ENCODE measurements around the gene BMERB1.
"Not testable (repeated sequence)": the region's sequence is repeated elsewhere in the genome, so short reads cannot be mapped to it uniquely, and the experiment has no call there.

The BMERB1 gene

DNA sequence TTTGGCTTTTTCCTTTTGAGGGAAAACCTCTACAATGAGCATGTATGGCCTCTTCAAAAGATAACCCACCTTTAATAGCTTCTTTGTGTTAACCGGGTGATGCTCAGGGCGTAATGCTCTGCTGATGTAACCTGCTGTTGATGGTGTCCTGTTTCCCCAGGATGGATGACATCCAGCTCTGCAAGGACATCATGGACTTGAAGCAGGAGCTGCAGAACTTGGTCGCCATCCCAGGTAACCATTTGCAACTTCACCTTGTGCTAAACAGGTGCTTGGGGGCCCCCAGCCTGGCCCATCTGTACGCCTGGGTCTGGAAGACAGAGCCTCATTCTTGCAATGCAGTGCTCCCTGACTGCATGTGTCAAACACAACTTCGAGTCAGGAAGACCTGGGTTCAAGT is 133.4 kb downstream of the BMERB1 start:
- FAIRE-seq: no peak

DNA sequence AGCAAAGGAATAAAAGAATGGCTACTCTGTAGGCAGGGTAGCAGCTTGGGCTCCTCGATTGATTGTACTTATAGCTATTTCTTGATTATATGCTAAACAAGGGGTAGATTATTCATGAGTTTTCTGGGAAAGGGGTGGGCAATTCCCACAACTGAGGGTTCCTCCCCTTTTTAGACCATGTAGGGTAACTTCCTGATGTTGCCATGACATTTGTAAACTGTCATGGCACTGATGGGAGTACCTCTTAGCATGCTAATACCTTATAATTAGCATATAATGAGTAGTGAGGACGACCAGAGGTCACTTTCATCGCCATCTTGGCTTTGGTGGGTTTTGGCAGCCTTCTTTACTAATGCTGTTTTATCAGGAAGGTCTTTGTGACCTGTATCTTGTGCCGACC is 136.3 kb downstream of the BMERB1 start:
- not testable (repeated sequence) for FAIRE-seq

DNA sequence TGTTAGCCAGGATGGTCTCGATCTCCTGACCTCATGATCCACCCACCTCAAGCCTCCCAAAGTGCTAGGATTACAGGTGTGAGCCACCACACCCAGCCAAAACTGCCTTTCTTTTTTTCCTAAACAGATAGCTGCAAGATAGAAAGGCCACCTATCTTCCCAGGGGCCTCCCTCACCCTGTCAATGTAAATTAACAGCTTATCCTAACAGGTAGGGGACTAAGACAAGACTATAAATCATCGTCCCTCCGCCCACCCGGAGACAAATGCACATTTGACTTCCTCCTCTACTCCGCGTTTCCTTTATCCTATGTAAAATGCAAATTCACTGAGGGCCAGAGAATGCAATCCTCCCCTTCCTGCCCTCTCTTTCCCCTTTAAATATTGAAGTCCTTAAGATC is 137.2 kb downstream of the BMERB1 start:
- FAIRE-seq: no peak

DNA sequence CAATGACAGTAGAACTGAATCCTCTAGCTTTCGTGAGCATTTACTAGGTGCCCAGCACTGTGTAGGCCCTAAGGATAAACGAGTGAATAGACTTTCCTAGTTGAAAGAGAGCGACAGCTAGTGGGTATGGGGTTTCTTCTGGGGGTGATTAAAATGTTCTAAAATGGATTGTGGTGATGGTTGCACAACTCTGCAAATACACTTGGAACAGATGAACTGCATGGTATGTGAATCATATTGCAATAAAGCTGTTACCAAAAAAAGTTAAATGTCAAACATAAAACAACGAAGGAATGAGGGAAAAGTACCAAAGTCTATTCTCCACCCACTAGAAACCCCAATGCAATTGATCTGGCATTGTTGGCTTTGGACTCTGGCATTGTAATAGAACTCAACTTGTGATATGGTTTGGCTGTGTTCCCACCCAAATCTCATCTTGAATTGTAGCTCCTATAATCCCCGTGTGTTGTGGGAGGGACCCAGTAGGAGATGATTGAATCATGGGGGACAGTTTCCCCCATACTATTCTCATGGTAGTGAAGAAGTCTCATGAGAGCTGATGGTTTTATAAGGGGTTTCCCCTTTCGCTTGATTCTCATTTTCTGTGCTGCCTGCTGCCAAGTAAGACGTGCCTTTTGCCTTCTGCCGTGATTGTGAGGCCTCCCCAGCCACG is 138.1 kb downstream of the BMERB1 start:
- FAIRE-seq: no peak

DNA sequence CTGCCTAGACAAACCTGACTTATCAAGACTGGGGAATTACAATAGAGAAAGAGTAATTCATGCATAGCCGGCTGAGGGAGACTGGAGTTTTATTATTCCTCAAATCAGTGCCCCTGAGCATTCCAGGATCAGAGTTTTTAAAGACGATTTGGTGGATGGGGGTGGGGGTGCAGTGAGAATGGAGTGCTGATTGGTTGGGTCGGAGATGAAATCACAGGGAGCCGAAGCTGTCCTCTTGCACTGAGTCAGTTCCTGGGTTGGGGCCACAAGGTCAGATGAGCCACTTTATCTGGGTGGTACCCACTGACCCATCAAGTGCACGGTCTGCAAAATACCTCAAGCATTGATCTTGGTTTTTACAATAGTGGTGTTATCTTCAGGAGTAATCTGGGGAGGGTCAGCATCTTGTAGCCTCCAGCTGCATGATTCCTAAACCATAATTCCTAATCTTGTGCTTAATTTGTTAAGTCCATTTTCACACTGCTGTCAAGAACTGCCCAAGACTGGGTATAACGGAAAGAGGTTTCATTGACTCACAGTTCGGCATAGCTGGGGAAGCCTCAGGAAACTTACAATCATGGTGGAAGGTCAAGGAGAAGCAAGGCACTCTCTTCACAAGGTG is 139.0 kb downstream of the BMERB1 start:
- FAIRE-seq: no peak

DNA sequence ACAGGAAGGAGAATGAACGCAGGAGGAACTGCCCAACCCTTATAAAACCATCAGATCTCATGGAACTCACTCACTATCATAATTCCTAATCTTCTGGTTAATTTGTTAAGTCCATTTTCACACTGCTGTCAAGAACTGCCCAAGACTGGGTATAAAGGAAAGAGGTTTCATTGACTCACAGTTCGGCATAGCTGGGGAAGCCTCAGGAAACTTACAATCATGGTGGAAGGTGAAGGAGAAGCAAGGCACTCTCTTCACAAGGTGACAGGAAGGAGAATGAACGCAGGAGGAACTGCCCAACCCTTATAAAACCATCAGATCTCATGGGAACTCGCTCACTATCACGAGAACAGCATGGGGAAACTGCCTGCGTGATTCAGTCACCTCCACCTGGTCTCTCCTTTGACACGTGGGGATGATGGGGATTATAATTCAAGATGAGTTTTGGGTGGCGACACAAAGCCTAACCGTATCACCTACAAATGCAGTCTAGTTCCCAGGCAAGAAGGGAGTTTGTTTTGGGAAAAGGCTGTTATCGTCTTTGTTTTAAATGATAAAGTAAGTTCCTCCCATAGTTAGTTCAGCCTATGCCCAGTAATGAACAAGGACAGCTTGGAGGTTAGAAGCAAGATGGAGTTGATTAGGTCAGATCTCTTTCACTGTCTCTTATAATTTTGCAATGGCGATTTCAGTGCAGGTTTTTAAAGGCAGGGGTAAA is 139.7 kb downstream of the BMERB1 start:
- FAIRE-seq: not testable (repeated sequence)

DNA sequence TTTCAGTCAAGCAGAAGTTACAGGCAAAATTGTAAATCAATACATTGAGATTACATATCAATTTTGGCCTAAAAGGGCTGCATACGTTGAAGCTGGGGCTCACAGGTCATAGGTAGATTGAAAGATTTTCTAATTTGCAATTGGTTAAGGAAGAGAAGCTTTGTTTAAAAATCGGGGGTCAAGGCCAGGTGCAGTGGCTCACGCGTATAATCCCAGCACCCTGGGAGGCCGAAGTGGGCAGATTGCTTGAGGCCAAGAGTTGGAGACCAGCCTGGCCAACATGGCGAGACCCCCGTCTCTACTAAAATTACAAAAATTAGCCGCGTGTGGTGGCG is 140.2 kb downstream of the BMERB1 start:
- no peak for FAIRE-seq

DNA sequence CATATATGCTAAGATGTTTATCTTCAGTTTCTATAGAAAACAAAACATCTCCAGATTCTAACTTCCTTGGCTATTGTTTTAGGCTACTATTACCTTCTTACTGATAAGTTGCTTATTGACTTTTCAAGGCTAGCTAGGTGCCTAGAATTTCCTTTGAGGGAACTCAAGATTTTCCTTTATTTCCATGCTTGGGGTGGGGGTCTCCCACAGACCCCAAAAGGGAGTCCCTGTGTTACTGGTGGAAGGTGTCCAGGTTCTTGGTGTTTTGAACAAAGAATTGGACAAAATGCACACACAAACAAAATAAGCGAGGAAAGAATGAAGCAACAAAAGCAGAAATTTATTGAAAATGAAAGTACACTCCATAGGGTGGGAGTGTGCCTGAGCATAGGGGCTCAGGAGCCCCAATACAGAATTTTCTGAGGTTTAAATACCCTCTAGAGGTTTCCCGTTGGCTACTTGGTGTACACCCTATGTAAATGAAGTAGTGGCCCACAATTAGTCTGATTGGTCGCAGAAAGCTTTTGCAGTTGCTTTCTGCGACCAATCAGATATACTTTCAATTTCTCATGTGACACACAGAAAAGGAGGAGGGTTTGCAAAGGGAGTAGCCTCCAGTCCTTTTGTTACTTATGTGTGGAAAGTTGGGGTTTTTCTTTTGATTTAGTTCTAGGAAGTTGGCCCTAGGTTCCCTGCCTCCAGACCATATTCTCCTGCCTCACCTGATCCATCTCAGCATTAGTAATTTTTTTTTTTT is 141.1 kb downstream of the BMERB1 start:
- no peak for FAIRE-seq

DNA sequence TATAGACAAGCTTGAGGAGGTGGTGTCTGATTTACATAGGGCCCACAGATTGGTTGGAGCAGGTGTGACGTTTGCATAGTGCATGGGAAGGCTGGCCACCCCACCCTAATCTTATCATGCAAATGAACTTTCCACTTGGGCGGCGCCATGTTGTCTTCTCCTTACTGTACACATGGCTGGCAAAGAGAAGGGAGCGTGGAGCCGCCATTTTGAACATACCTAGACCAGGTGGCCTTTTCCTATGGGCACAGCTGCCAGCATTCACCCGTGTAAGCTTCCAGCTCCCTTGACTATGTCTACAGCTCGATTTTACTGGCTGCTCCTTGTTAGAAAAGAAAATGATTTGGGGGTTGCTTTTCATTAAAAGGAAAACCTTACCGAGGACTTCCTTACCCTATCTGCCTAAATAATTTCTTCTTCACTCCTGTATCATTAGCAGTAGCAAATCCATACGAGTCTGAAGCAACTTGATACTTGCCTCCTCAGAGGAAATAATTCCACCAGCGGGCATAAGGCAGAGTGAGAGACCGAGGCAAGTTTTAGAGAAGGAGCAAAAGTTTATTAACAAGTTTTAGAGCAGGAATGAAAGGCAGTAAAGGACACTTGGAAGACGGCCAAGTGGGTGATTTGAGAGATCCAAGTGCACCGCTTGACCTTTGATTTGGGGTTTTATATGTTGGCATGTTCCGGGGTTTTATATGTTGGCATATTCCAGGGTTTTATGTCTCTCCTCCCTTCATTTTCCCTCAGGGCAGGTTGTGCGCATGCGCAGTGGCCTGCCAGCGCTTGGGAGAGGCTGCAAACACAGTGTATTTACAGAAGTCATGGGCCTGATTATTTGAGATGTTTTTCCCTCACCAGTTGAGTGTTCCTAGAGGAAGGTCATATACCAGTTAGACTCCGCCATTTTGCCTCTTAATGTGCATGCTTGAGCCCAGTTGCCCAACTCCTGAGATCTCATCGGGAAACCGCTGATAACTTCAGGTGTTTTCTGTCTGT is 142.9 kb downstream of the BMERB1 start:
- no peak for FAIRE-seq

DNA sequence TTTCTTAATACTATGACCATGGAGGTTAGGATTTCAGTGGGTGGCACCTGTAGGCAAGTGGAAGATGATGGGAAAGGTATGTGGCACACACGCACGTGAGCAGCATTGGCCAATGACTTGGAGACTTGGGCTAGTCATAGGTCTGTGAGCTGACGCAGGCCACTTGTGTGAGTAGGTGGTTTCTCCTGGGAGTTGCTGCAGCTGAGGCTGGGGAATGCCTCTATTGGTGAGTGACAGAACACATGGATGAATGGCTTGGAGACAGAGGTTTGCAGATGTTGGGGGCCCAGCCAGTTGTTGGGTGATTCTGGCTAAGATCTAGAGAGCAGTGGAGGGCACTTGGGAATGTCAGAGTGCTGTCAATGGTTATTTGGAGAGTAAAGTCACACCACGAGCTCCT is 144.4 kb downstream of the BMERB1 start:
- FAIRE-seq: no peak

DNA sequence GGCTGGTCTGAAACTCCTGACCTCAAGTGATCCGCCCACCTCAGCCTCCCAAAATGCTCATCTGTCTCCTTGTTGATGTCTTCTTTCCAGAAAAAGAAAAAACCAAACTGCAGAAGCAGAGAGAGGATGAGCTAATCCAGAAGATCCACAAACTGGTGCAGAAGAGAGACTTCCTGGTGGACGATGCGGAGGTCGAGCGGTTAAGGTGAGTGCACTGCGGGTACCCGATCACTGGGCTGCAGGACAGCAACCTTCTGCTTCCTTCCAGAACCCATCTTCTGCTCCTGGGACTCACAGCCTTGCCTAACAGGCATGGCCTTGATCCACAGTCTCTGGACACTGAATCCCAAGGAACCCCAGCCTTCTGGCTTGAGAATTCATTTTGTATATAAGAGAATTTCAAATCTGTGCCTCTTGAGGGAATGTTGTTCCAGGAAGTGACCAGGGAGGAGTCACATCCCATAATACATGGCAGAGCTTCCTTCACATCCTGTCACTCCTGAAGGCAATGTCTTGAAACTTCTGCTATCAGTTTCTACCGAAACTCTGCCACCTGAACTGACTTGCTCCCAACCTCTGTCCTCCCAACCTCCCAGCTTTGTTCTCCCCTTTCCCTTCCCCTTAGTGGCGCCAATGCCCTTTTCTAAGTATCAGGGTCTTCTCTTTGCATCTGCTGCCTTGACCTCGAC is 146.9 kb downstream of the BMERB1 start:
- no peak for FAIRE-seq

DNA sequence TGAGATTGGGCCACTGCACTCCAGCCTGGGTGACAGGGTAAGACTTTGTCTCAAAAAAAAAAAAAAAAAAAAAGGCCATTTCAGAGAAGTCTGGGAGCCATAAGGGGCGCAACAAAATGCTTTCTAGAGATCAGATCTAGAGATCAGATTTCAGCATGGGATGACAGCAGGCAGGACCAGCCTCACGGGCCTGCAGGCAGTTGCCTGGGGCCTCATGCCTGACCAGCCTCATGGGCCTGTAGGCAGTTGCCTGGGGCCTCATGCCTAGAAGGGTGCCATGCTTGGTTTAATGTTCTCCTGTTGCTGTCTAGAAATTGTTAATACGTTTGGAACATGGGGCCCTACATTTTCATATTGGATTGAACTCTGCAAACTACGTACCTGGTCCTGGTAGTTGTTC is 149.1 kb downstream of the BMERB1 start:
- FAIRE-seq: no peak

DNA sequence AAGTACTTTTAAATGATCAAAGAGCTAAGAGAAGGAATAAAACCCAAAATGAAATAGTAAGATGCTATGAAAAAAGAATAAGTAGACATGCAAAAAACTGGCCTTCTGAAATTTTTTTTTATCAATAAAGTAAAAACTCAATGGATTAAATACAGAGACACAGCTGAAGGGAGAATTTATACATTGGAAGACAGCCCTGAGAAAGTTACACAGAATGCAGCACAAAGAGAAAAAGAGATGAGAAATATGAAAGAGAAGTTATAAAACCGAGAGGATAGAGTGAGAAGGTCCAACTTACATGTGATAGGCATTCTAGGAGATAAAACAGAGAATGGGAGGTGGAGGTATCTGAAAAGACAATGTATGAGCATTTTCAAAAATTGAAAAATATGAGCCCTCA is 151.6 kb downstream of the BMERB1 start:
- no peak for FAIRE-seq

DNA sequence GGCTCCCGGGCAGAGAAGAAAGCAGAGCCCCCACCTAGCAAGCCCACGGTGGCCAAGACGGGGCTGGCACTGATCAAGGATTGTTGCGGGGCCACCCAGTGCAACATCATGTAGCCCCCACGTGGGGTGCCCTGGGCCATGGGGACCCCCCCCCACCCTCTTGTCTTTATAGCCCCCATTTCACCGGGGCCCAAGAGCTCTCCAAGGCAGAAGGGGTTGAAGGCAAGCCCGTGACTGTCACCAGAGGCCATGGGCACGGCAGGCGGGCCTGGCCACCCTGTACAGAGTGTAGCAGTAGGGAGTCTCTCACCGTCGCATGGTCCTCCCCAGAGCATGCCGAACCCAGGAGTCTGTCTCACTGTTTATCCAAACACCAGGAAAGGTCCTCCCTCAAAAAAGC is 152.3 kb downstream of the BMERB1 start:
- no peak for FAIRE-seq

DNA sequence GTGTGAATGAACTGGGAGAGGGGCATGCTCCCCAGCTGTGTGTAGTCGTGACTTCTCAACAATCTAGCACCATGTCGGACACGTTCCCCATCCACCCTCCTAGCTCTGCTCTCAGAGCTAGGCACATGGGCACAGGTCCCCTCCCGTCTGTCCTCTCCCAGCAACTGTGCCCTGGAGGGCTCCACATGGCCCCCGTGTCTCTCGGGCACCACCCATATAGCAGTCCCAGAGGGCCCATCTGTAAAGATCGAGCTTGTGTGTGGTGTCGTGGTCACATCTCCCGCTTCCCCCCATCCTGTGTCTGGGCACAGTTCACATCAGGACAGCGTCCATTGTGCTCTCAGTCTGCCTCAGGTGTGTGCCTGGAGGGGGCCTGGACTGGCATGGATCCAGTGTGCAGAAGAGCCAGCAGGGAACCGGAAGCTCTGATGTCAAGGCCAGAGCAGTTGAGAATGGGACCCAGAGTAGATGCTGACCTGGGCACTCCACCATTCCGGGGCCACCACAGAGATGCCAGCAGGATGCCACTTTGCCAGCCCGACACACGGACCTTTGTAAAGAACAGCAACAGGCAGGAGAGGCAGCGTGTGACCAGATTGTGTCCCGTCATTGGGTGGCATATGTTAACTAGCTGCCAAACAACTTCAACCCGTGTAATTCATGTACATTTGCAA is 152.9 kb downstream of the BMERB1 start:
- no peak for FAIRE-seq

DNA sequence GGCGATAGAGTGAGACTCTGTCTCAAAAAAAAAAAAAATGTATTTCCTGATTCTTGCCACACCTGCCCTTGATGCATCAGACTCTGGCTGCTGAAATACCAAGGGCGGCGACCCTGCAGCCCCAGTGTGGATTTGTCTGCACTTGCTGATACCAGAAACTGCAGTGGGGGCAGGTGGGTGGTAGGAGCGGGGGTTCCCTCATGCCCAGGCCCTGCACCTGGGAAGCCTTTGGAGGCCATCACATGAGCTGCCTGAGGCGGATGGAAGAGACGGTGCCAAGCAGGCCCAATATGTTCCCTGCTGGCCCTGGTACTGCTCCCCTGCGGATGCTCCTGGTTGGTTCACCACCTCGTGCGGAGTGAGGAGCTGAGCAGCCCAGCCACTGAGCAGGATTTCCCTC is 157.9 kb downstream of the BMERB1 start:
- no peak for FAIRE-seq

DNA sequence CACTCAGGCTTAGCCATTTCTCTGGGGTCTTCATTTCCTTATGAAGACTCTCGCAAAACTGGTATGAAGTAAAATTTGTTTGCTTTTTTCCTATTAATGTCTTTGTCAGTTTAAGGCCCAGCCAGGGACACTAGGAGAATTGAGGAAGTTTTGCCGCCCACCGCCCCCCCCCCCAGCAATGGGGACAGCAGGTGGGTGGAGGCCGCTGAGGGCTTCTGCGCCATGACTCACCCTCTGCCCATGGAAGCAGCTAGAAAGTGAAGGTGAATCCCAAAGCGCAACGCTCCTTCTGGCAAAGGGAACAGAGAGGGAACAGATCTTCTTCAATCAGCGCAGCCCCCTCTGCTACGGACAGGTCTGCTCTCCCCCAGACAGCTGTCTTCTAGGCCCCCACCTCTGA is 158.8 kb downstream of the BMERB1 start:
- no peak for FAIRE-seq

DNA sequence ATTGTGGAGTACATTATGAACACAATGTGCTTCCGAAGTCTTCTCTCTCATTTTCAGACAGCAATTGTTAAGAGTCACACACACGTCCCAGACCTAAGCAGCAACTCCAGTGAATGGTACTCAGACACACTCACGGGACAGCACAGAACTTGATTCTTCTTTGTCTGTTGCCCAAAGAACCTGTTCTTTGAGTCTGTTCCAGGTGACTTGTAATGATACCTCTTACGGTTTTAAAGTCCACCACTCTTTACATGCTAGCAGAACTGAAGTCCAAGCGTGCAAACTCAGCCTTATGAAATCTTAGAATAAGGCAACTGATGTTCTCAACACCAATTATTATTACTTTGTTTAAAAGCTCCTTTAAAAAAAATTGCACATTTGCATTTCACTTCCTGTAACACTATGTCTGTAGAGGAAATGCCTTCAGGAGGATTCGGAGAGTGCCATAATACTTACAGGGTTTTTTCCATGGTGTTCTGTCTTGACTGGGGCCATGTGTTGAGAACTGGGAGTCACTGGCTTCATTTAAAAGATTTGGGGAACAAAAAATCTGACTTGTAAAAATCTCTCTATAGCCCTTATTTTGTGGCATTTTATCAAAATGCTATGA is 160.4 kb downstream of the BMERB1 start:
- FAIRE-seq: no peak

DNA sequence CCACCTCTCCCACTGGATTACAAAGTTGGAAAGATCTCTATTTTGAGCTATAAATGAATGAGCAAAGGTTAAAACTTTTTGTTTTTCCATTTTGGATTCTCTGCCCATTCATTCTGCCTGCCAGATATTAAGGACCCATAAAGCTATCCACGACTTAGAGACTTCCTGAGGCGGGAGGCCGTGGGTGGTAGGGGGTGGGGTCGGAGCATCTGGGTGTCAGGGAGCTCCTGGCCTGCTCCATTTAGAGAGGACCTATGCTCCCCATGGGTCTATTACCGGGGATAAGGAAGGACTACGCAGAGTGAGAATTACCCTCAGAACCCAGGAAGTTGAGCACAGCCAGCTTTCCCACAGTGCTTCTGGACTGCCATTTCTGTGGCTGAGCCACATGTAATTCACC is 162.7 kb downstream of the BMERB1 start:
- FAIRE-seq: no peak

DNA sequence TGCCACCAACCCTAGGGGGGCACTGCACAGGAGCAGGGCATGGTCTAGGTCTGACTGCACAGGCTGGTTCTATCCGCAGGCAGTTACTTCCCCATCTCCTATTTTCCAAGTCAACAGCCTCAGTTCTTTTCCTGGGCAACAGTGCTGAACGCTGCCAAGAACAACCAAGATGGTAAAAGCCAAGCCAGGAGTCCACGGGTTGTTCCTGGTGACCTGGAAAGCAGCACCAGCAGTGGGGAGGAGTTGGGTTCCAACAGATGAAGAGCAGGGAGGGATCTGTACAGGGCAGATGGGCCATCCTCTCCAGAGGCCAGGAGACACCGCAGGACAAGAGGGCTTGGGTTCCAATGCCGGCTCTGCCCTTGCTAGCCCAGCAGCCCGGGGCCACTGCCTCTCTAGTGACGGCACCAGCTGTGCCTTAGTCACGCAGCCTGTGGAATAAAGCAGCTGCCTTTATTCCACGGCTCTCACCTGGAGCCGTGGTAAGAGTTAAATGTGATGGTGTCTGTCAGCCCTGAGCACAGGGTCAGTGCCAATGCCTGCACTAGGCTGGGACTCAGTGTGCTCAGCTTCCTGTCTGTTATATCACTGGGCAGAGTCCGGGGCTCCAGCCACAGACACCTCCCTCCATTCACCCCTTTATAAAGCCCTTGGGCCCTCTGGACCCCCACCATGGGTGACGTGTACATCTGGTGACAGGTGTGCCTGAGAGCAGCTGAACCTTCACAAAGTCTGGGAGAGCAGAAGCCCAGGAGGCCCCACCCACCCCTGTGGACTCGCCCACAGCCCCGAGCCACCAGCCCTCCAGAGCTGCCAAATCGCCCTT is 163.6 kb downstream of the BMERB1 start:
- no peak for FAIRE-seq
